IMR-90 (cell line): Measurements from ENCODE around the gene UMOD. TPM values are rescaled to one million over a fixed set of nuclear protein-coding genes. Genes with fewer than 3 reads are reported as not detected.

Source experiments
- ATAC-seq: fragments of 200-7000 bp; cut with Tn5 transposase; 2 replicates; pipeline ENCODE4 v1.9.1; 2020; ENCODE audit warnings: low read depth, mild to moderate bottlenecking, moderate library complexity
- BruUV-seq: library from RNA; stranded (reverse); fragments of 400-500 nt; replicated peaks from 2 replicates; lab custom pipeline; 2021; lab: Mats Ljungman, UMichigan
- CTCF ChIA-PET: fragments of 300-600 bp; formaldehyde crosslinking; extraction: SDS; loops from one replicate; lab custom pipeline; 2021; ENCODE audit warnings: antibody characterized with exemption; lab: Yijun Ruan, JAX
- POLR2A ChIA-PET: fragments of 300-600 bp; sonication (Branson Sonifier 250); formaldehyde crosslinking; loops from one replicate; lab custom pipeline; 2022; ENCODE audit warnings: antibody characterized with exemption; ENCODE audit not compliant: unreplicated experiment; lab: Charles Lee
- DNase-seq: peaks from one replicate; pipeline ENCODE4 v3.0.0; 2013
- H2AFZ ChIP-seq: replicated peaks from 2 replicates; pipeline ENCODE3; 2013; ENCODE audit warnings: low read length, mild to moderate bottlenecking; ENCODE audit not compliant: poor library complexity
- H2AK5ac ChIP-seq: 2 replicates; pipeline ENCODE4 v1.6.1; 2013; ENCODE audit warnings: low read depth, low read length, inconsistent platforms
- H2AK9ac ChIP-seq: replicated peaks from 2 replicates; pipeline ENCODE3; 2013; ENCODE audit warnings: mild to moderate bottlenecking, low read depth, low read length, moderate library complexity; ENCODE audit not compliant: poor library complexity
- H2BK120ac ChIP-seq: 2 replicates; pipeline ENCODE4 v1.6.1; 2013; ENCODE audit warnings: low read depth, low read length, inconsistent platforms
- H2BK15ac ChIP-seq: 3 replicates; pipeline ENCODE4 v1.6.1; 2013; ENCODE audit warnings: low read depth, low read length, inconsistent platforms
- H2BK20ac ChIP-seq: 2 replicates; pipeline ENCODE4 v1.6.1; 2013; ENCODE audit warnings: low read depth, mild to moderate bottlenecking, inconsistent platforms, low read length, moderate library complexity
- H2BK5ac ChIP-seq: 2 replicates; pipeline ENCODE4 v1.6.1; 2013; ENCODE audit warnings: mild to moderate bottlenecking, low read depth, low read length, inconsistent platforms; ENCODE audit not compliant: poor library complexity, severe bottlenecking
- H3K14ac ChIP-seq: replicated peaks from 2 replicates; pipeline ENCODE4 v1.6.1; 2013; ENCODE audit warnings: low read depth, low read length, inconsistent platforms
- H3K18ac ChIP-seq: 2 replicates; pipeline ENCODE4 v1.6.1; 2013; ENCODE audit warnings: low read depth, low read length, control low read depth
- H3K23ac ChIP-seq: 2 replicates; pipeline ENCODE4 v1.6.1; 2013; ENCODE audit warnings: low read depth, low read length, inconsistent platforms
- H3K27ac ChIP-seq: 2 replicates; pipeline ENCODE4 v1.5.1; 2013; ENCODE audit warnings: mild to moderate bottlenecking, control low read depth, low read length; ENCODE audit not compliant: insufficient read depth
- H3K27me3 ChIP-seq: 2 replicates; pipeline ENCODE4 v1.6.1; 2013; ENCODE audit warnings: low read length; ENCODE audit not compliant: control insufficient read depth, insufficient read depth
- H3K36me3 ChIP-seq: 2 replicates; pipeline ENCODE4 v1.6.1; 2013; ENCODE audit warnings: low read length, mixed read lengths; ENCODE audit not compliant: control insufficient read depth, insufficient read depth
- H3K4ac ChIP-seq: 2 replicates; pipeline ENCODE4 v1.6.1; 2013; ENCODE audit warnings: low read depth, low read length, inconsistent platforms
- H3K4me1 ChIP-seq: 2 replicates; pipeline ENCODE4 v1.6.1; 2013; ENCODE audit warnings: low read length, mixed read lengths; ENCODE audit not compliant: control insufficient read depth, insufficient read depth
- H3K4me2 ChIP-seq: 2 replicates; pipeline ENCODE4 v1.6.1; 2013; ENCODE audit warnings: low read depth, mild to moderate bottlenecking, control low read depth, low read length, moderate library complexity
- H3K4me3 ChIP-seq: 2 replicates; pipeline ENCODE4 v1.5.1; 2013; ENCODE audit warnings: low read depth, mild to moderate bottlenecking, control low read depth, low read length, moderate library complexity; ENCODE audit not compliant: insufficient read depth
- H3K56ac ChIP-seq: 2 replicates; pipeline ENCODE4 v1.6.1; 2013; ENCODE audit warnings: low read length, inconsistent platforms; ENCODE audit not compliant: insufficient read depth; ENCODE audit errors: extremely low read depth
- H3K79me1 ChIP-seq, 2 experiments: 2 replicates each; pipeline ENCODE4 v1.6.1; 2013; ENCODE audit warnings: low read length in 2 of 2, inconsistent platforms in 1 of 2, low read depth in 1 of 2
- H3K9ac ChIP-seq: 2 replicates; pipeline ENCODE4 v1.6.1; 2013; ENCODE audit warnings: low read depth, low read length, control low read depth
- H3K9me1 ChIP-seq: 2 replicates; pipeline ENCODE4 v1.6.1; 2013; ENCODE audit warnings: low read length, inconsistent platforms; ENCODE audit not compliant: insufficient read depth
- H3K9me3 ChIP-seq: 2 replicates; pipeline ENCODE4 v1.6.1; 2013; ENCODE audit warnings: low read length; ENCODE audit not compliant: control insufficient read depth, insufficient read depth
- H4K20me1 ChIP-seq: 2 replicates; pipeline ENCODE4 v1.6.1; 2013; ENCODE audit warnings: low read length, inconsistent platforms; ENCODE audit not compliant: insufficient read depth
- H4K5ac ChIP-seq: 2 replicates; pipeline ENCODE4 v1.6.1; 2013; ENCODE audit warnings: mild to moderate bottlenecking, low read depth, low read length, control low read depth
- H4K8ac ChIP-seq, 2 experiments: 2 replicates each; pipeline ENCODE4 v1.6.1; 2013; ENCODE audit warnings: low read depth in 2 of 2, low read length in 2 of 2, control low read depth in 1 of 2, inconsistent platforms in 1 of 2
- H4K91ac ChIP-seq: 2 replicates; pipeline ENCODE4 v1.6.1; 2013; ENCODE audit warnings: low read depth, low read length, inconsistent platforms; ENCODE audit not compliant: insufficient read depth
- NFE2L2 ChIP-seq: fragments of 150-350 bp; IDR thresholded peaks from 2 replicates; pipeline ENCODE4 v1.6.1; 2016; ENCODE audit warnings: low read depth, mild to moderate bottlenecking, low read length
- RFX5 ChIP-seq: IDR thresholded peaks from 2 replicates; pipeline ENCODE4 v1.8.0; 2012; ENCODE audit warnings: low read depth, mild to moderate bottlenecking, low read length, moderate library complexity
- WGBS, 2 experiments: methylation state at CpG; one replicate each; pipeline versions ENCODE4 v1.1.5 to v1.1.7; 2013; ENCODE audit warnings: missing lambda C conversion rate in 2 of 2; ENCODE audit not compliant: insufficient read length in 1 of 2; ENCODE audit errors: extremely low coverage in 2 of 2; 5-methylcytosine and 5-hydroxymethylcytosine counted together
- dilution Hi-C: fragments of 300-500 bp; cut with HindIII; formaldehyde crosslinking; loops from one replicate; pipeline ENCODE4 v1.14.3; 2018; ENCODE audit warnings: low sequenced_read_pairs; ENCODE audit not compliant: unreplicated experiment
- in situ Hi-C: fragments of 300-500 bp; cut with MboI; formaldehyde crosslinking; loops from 3 replicates; pipeline ENCODE4 v1.14.3; 2019; ENCODE audit warnings: low sequenced_read_pairs, inconsistent platforms, mixed read lengths
- intact Hi-C: fragments of 100-400 bp; cut with micrococcal nuclease; formaldehyde crosslinking; loops from 2 replicates; pipeline ENCODE4 v1.10.0; 2022
- polyA plus RNA-seq, 3 experiments: library from polyadenylated mRNA; depleted of rRNA; stranded (reverse); fragments of >200 nt; gene quantifications; 2 replicates each; pipeline ENCODE4 v1.2.3, GENCODE V29; 2012; ENCODE audit warnings: low replicate concordance in 1 of 3
- total RNA-seq: library from RNA; depleted of rRNA; stranded (reverse); fragments of >200 nt; gene quantifications from 2 replicates; pipeline ENCODE4 v1.2.3, GENCODE V29; 2012

Gene UMOD
- total and polyA plus RNA-seq, 2 of the 4 experiments (the other 2 are of a cell fraction): not detected

GRCh38 chr16:20327444-20328041, 25.0 kb downstream of the UMOD start, which contains the start of gene GP2:
Gene GP2, minus strand, starts transcription at chr16:20327513. Its CDS starts 1,082 bp downstream, at chr16:20326431.
- Histone ChIP-seq H3K4me1 (no peaks in the 10 kb centered on the region), H3K4me2 (no peak within 1 kb of the TSS), H3K79me1 (no peaks in the 10 kb centered on the region), H3K27ac (no peak within 1 kb of the TSS), H3K18ac (no peak within 1 kb of the TSS), H2AFZ (no peak within 1 kb of the TSS), H3K56ac (no peak within 1 kb of the TSS), H4K5ac (no peak within 1 kb of the TSS), H3K14ac (no peak within 1 kb of the TSS), H2BK120ac (no peak within 1 kb of the TSS), H2AK5ac (no peak within 1 kb of the TSS), H2BK5ac (no peak within 1 kb of the TSS), H3K4ac (no peak within 1 kb of the TSS), H3K4me3 (no peak within 1 kb of the TSS), H2BK20ac (no peak within 1 kb of the TSS), H4K8ac (no peak within 1 kb of the TSS), H3K27me3 (no peaks in the 10 kb centered on the region), H3K23ac (no peak within 1 kb of the TSS), H2BK15ac (no peak within 1 kb of the TSS), H3K36me3 (no peaks in the 10 kb centered on the region), H3K9me3 (peaks cover 17% of the 10 kb centered on the region), H3K9me1 (no peaks in the 10 kb centered on the region), H4K20me1 (no peaks in the 10 kb centered on the region), H2AK9ac (no peak within 1 kb of the TSS), H3K9ac (no peak within 1 kb of the TSS), H4K91ac (no peak within 1 kb of the TSS)
- no TSS peak for BruUV-seq
- intact Hi-C loops (no loop called here), dilution Hi-C loops (no loop called here), in situ Hi-C loops (loop anchor here (25.0 kb wide), 1 partner anchor 165 kb away; no protein-coding TSS in a partner anchor)
- POLR2A ChIA-PET: no interaction called here
- ATAC-seq (no peak), DNase-seq (no peak)
- CTCF ChIA-PET: no interaction called here
- 40% methylated on average over 2 of the region's 7 CpGs; no CpG with 5 or more reads in 1 of the 2 experiments for WGBS, 2 experiments
- TF ChIP-seq NFE2L2 (no peak), RFX5 (no peak)
